Suprapubic skin (tissue), 4 donors: ENCODE results near the gene IRX5.

Source experiments
- EP300 ChIP-seq: sonication (generic); formaldehyde crosslinking; IDR thresholded peaks from one replicate; pipeline ENCODE4 v1.6.1; 2017; ENCODE audit warnings: antibody characterized with exemption
- POLR2AphosphoS5 ChIP-seq, 3 donors: sonication (generic); formaldehyde crosslinking; IDR thresholded peaks; one replicate each; pipeline ENCODE4 v1.6.1; 2017; ENCODE audit warnings: antibody characterized with exemption in 3 of 3

DNA sequence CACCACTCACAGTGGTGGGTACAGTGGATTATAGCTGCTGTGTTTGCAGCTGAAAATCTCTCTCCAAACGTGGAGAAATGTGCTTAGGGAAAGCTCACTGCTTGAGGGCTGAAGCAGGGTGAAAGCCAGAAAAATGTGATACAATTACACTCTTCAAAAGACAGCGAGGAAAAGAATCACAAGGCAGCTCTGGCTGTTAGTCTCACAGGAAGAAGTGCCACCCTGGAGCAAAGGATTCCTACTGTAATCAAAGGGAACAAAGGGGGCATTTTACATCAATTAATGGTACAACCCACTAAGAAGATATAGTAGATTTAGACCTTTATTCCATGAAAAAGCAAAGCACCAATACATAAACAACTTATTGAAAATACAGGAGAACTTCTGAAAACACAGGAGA is 48.1 kb upstream of the IRX5 start:
- TF ChIP-seq POLR2AphosphoS5 (IDR thresholded peaks at IDR 0.05) (no peak), EP300 (no peak)
